Ishikawa (cell line): Measurements from ENCODE around the gene MIB2.

ENCODE experiments used
- CEBPB ChIP-seq: IDR thresholded peaks from 2 replicates; pipeline ENCODE4 v1.6.1; 2012
- CREB1 ChIP-seq: IDR thresholded peaks from 2 replicates; pipeline ENCODE4 v1.6.1; 2012; ENCODE audit warnings: low read depth
- EGR1 ChIP-seq: IDR thresholded peaks from 2 replicates; pipeline ENCODE4 v1.6.1; 2012
- EP300 ChIP-seq: IDR thresholded peaks from 2 replicates; pipeline ENCODE4 v1.6.1; 2012; ENCODE audit warnings: borderline replicate concordance
- FOXM1 ChIP-seq: IDR thresholded peaks from 2 replicates; pipeline ENCODE4 v1.6.1; 2012; ENCODE audit warnings: low read depth, borderline replicate concordance
- NFIC ChIP-seq: IDR thresholded peaks from 2 replicates; pipeline ENCODE4 v1.6.1; 2012
- RAD21 ChIP-seq: IDR thresholded peaks from 2 replicates; pipeline ENCODE4 v1.6.1; 2012; ENCODE audit warnings: low read depth
- TAF1 ChIP-seq: IDR thresholded peaks from 2 replicates; pipeline ENCODE4 v1.6.1; 2012; ENCODE audit warnings: low read depth, mild to moderate bottlenecking
- TCF12 ChIP-seq: IDR thresholded peaks from 2 replicates; pipeline ENCODE4 v1.6.1; 2012; ENCODE audit warnings: low read depth
- TEAD4 ChIP-seq: IDR thresholded peaks from 2 replicates; pipeline ENCODE4 v1.6.1; 2012
- YY1 ChIP-seq: IDR thresholded peaks from 2 replicates; pipeline ENCODE4 v1.6.1; 2012; ENCODE audit warnings: low read depth
- ZBTB7A ChIP-seq: IDR thresholded peaks from 2 replicates; pipeline ENCODE4 v1.6.1; 2012; ENCODE audit warnings: low read depth
- TF ChIP-seq, protein P1 (sequence below): IDR thresholded peaks from 2 replicates; pipeline ENCODE4 v1.6.1; 2012; ENCODE audit warnings: low read depth, mild to moderate bottlenecking
- TF ChIP-seq, protein P2 (sequence below): IDR thresholded peaks from 2 replicates; pipeline ENCODE4 v1.6.1; 2012
- TF ChIP-seq, protein P3 (sequence below): IDR thresholded peaks from 2 replicates; pipeline ENCODE4 v1.6.1; 2012

Gene MIB2

DNA sequence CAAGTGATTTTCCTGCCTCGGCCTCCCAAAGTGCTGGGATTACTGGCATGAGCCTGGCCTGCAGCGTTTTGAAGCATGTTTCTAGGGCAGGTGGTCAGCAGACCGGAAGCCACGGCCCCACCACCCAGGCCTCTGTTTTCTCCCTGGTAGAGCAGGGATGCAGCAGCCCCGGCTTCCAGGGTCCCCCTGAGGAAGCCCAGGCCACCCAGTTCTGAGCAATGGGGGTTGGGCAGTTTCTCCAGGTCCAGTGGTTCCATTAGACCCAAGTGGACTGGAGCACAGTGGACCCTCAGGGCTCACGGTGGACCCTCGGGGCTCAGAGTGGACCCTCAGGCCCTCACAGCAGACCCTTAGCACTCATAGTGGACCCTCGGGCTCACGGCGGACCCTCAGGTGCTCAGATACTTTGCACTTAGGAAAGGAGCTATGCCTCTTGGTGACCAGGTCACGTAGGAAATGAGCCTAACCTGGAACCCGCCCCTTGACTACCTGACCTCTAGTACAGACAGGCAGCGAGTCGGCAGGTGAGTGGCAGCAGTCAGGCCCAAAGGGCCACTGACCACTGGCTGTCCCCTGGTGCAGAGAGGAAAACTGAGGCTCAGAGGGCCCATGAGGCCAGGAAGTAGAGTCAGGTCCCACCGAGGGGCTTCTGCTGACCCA is 10.8 kb upstream of the MIB2 start:
- 0 out of 2 replicates have a peak, but pooled peaks have one; percentile 13 for TF ChIP-seq ZBTB7A
- TF ChIP-seq, protein P1, sequence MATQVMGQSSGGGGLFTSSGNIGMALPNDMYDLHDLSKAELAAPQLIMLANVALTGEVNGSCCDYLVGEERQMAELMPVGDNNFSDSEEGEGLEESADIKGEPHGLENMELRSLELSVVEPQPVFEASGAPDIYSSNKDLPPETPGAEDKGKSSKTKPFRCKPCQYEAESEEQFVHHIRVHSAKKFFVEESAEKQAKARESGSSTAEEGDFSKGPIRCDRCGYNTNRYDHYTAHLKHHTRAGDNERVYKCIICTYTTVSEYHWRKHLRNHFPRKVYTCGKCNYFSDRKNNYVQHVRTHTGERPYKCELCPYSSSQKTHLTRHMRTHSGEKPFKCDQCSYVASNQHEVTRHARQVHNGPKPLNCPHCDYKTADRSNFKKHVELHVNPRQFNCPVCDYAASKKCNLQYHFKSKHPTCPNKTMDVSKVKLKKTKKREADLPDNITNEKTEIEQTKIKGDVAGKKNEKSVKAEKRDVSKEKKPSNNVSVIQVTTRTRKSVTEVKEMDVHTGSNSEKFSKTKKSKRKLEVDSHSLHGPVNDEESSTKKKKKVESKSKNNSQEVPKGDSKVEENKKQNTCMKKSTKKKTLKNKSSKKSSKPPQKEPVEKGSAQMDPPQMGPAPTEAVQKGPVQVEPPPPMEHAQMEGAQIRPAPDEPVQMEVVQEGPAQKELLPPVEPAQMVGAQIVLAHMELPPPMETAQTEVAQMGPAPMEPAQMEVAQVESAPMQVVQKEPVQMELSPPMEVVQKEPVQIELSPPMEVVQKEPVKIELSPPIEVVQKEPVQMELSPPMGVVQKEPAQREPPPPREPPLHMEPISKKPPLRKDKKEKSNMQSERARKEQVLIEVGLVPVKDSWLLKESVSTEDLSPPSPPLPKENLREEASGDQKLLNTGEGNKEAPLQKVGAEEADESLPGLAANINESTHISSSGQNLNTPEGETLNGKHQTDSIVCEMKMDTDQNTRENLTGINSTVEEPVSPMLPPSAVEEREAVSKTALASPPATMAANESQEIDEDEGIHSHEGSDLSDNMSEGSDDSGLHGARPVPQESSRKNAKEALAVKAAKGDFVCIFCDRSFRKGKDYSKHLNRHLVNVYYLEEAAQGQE: no peak

DNA sequence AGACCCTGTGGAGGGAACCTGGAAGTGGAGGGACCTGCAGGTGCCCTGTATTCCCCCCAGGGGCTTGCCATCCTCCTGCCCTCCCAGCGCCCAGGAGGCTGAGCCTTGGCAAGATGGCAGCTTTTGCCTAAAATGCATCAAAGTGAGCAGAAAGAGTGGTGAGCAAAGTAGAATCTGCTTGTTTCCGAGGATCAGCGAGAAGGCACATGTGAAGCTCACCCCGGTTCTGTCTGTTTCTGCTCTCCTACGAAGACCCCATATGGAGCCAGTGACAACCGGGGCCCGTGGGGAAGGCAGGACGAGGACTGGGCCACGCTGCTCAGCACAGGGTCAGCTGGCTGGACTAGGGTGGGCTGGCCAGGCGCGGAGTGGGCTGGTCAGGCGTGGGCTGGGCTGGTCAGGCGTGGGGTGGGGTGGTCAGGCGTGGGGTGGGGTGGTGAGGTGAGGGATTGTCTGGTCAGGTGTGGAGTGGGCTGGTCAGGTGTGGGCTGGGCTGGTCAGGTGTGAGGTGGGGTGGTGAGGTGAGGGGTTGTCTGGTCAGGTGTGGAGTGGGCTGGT is 10.2 kb upstream of the MIB2 start:
- TF ChIP-seq TEAD4: no peak
- TF ChIP-seq, protein P2, sequence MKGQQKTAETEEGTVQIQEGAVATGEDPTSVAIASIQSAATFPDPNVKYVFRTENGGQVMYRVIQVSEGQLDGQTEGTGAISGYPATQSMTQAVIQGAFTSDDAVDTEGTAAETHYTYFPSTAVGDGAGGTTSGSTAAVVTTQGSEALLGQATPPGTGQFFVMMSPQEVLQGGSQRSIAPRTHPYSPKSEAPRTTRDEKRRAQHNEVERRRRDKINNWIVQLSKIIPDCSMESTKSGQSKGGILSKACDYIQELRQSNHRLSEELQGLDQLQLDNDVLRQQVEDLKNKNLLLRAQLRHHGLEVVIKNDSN: no peak
- TF ChIP-seq RAD21: no peak
- no peak for TF ChIP-seq EGR1
- TF ChIP-seq ZBTB7A: no peak
- TF ChIP-seq, protein P1: no peak
- TF ChIP-seq, protein P3, sequence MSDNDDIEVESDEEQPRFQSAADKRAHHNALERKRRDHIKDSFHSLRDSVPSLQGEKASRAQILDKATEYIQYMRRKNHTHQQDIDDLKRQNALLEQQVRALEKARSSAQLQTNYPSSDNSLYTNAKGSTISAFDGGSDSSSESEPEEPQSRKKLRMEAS: no peak
- no peak for TF ChIP-seq FOXM1
- no peak for TF ChIP-seq CEBPB
- no peak for TF ChIP-seq NFIC
- TF ChIP-seq YY1: no peak
- TF ChIP-seq TAF1: no peak
- no peak for TF ChIP-seq EP300
- TF ChIP-seq TCF12: no peak

DNA sequence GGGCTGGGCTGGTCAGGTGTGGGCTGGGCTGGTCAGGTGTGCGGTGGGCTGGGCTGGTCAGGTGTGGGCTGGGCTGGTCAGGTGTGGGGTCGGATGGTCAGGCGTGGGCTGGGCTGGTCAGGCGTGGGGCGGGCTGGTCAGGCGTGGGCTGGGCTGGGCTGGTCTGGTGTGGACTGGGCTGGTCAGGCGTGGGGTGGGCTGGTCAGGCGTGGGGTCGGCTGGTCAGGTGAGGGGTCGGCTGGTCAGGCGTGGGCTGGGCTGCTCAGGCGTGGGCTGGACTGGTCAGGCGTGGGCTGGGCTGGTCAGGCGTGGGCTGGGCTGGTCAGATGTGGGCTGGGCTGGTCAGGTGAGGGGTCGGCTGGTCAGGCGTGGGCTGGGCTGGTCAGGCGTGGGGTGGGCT is 9.6 kb upstream of the MIB2 start:
- no peak for TF ChIP-seq YY1
- no peak for TF ChIP-seq ZBTB7A

DNA sequence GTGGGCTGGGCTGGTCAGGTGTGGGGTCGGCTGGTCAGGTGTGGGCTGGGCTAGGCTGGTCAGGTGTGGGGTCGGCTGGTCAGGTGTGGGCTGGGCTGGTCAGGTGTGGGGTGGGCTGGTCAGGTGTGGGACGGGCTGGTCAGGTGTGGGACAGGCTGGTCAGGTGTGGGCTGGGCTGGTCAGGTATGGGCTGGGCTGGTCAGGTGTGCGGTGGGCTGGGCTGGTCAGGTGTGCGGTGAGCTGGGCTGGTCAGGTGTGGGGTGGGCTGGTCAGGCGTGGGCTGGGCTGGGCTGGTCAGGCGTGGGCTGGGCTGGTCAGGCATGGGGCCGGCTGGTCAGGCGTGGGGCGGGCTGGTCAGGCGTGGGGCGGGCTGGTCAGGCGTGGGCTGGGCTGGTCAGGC is 9.1 kb upstream of the MIB2 start:
- TF ChIP-seq EGR1: no peak
- TF ChIP-seq, protein P3: no peak
- no peak for TF ChIP-seq TCF12
- no peak for TF ChIP-seq TEAD4
- TF ChIP-seq, protein P1: no peak
- TF ChIP-seq FOXM1: no peak
- TF ChIP-seq, protein P2: no peak
- TF ChIP-seq TAF1: no peak
- no peak for TF ChIP-seq RAD21

DNA sequence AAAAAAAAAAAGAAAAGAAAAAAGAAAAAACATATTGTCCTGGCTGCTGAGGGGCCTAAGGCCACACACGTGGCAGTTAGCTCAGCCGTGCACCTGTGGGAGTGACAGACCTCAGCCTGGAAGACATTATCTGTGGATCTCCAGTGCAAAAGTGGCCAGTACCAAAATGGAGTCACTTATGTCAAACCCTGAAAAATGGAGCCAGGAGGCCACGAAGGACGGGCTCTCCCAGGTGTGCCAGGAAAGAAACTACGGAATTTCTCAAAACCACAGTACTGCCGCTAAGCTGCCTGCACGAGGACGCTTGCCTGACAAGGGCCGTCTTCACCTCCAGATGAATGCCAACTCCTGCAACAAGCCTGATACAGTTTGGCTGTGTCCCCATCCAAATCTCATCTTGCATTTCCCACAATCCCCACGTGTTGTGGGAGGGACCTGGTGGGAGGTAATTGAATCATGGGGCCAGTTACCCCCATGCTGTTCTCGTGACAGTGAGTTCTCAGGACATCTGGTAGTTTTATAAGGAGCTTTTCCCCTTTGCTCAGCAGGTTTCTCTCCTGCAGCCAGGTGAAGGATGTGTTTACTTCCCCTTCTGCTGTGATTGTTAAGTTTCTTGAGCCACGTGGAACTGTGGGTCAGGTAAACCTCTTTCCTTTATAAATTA is 5.3 kb upstream of the MIB2 start:
- TF ChIP-seq EGR1 (no peak), ZBTB7A (no peak), YY1 (no peak), FOXM1 (no peak), NFIC (no peak), CEBPB (no peak), TCF12 (no peak), TAF1 (no peak), RAD21 (no peak), CREB1 (no peak), EP300 (no peak), TEAD4 (no peak)
- TF ChIP-seq, protein P3: no peak
- TF ChIP-seq, protein P2: no peak
- TF ChIP-seq, protein P1: no peak
